GM11168 (cell line): ENCODE measurements around the gene ADCY1.

Experiments used
- in situ Hi-C: fragments of 300-500 bp; cut with MboI; formaldehyde crosslinking; loops from one replicate; pipeline ENCODE4 v1.12.0; 2022; ENCODE audit warnings: low sequenced_read_pairs; ENCODE audit not compliant: unreplicated experiment

ADCY1 gene

GRCh38 chr7:45592230-45592991 lies 18.2 kb downstream of the ADCY1 start:
- in situ Hi-C loops = no loop called here

GRCh38 chr7:45593121-45593541 lies 19.0 kb downstream of the ADCY1 start:
- in situ Hi-C loops = no loop called here

- in situ Hi-C loops = no loop called here
Observed at GRCh38 chr7:45593877-45594276, 19.7 kb downstream of the ADCY1 start.

GRCh38 chr7:45594745-45595535 lies 20.8 kb downstream of the ADCY1 start:
- in situ Hi-C loops = no loop called here

- in situ Hi-C loops = no loop called here
Observed at GRCh38 chr7:45595809-45596664, 21.9 kb downstream of the ADCY1 start.

GRCh38 chr7:45596665-45597095 lies 22.5 kb downstream of the ADCY1 start:
- in situ Hi-C loops = no loop called here

GRCh38 chr7:45597286-45597984 lies 23.3 kb downstream of the ADCY1 start:
- in situ Hi-C loops = no loop called here

- in situ Hi-C loops = no loop called here
Observed at GRCh38 chr7:45598886-45599520, 24.8 kb downstream of the ADCY1 start.

- in situ Hi-C loops = loop anchor here (5.0 kb wide), 1 partner anchor 298 kb away; no protein-coding TSS in a partner anchor
Observed at GRCh38 chr7:45599851-45600706, 25.9 kb downstream of the ADCY1 start.

GRCh38 chr7:45601094-45601493 lies 26.9 kb downstream of the ADCY1 start:
- in situ Hi-C loops = loop anchor here (5.0 kb wide), 1 partner anchor 299 kb away; no protein-coding TSS in a partner anchor

GRCh38 chr7:45601816-45602540 lies 27.8 kb downstream of the ADCY1 start:
- in situ Hi-C loops = loop anchor here (5.0 kb wide), 1 partner anchor 300 kb away; no protein-coding TSS in a partner anchor

- in situ Hi-C loops = no loop called here
Observed at GRCh38 chr7:45606050-45606449, 31.9 kb downstream of the ADCY1 start.

- in situ Hi-C loops = no loop called here
Observed at GRCh38 chr7:45606931-45607330, 32.8 kb downstream of the ADCY1 start.

GRCh38 chr7:45609180-45609579 lies 35.0 kb downstream of the ADCY1 start:
- in situ Hi-C loops = no loop called here

GRCh38 chr7:45610019-45610418 lies 35.9 kb downstream of the ADCY1 start:
- in situ Hi-C loops = no loop called here

GRCh38 chr7:45610660-45611299 lies 36.6 kb downstream of the ADCY1 start:
- in situ Hi-C loops = no loop called here

GRCh38 chr7:45617166-45617565 lies 43.0 kb downstream of the ADCY1 start:
- in situ Hi-C loops = no loop called here
